LNCAP (cell line): ENCODE data around the gene LHFPL2.

Source experiments
- TF ChIP-seq, protein P1 (sequence below): fragments of 450-650 bp; IDR thresholded peaks from 2 replicates; pipeline ENCODE4 v1.5.1; 2017; ENCODE audit warnings: mild to moderate bottlenecking

Gene LHFPL2

DNA sequence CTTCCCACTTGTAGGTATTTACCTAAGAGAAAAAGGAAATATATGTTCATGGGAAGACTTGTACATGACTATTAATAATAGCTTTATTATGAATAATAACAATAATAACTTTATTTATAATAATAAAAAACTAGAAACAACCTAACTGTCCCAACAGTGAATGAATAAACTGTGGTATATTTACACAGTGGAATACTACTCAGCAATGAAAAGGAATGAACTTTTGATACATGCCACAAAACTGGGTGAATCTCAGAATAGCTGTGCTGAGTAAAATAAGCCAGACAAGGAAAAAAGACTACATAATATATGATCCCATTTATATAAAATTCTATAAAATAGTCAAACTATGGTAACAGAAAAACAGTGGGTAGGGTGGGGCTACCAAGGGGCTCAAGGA lies 199.5 kb downstream of the LHFPL2 start:
- TF ChIP-seq, protein P1, sequence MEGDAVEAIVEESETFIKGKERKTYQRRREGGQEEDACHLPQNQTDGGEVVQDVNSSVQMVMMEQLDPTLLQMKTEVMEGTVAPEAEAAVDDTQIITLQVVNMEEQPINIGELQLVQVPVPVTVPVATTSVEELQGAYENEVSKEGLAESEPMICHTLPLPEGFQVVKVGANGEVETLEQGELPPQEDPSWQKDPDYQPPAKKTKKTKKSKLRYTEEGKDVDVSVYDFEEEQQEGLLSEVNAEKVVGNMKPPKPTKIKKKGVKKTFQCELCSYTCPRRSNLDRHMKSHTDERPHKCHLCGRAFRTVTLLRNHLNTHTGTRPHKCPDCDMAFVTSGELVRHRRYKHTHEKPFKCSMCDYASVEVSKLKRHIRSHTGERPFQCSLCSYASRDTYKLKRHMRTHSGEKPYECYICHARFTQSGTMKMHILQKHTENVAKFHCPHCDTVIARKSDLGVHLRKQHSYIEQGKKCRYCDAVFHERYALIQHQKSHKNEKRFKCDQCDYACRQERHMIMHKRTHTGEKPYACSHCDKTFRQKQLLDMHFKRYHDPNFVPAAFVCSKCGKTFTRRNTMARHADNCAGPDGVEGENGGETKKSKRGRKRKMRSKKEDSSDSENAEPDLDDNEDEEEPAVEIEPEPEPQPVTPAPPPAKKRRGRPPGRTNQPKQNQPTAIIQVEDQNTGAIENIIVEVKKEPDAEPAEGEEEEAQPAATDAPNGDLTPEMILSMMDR, result no peak

DNA sequence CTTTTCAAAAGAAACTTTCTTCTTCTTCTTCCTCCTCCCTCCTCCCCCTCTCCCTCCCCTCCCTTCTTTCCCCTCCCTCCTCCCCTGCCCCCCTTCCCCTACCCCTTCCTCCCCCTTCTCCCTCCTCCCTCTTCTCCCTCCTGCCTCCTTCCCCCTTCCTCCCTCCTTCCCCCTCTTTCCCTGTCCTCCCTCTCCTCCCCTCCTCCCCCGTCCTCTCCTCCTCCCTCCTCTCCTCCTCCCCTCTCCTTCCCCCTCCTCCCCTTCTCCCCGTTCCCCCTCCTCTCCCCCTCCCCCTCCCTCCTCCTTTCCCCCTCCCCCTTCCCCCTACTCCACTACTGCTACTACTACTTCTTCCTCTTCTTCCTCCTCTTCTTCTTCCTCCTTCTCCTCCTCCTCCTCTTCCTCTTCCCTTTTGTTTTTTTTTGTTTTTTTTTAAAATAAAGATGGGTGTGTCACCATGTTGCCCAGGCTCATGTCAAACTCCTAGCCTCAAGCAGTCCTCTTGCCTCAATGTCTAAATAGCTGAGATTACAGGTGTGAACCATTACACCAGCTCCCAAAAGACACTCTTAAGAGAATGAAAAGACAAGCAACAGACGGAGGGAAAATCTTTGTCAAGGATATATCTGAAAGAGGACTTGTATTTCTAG lies 200.7 kb downstream of the LHFPL2 start:
- TF ChIP-seq, protein P1, result no peak
